GM21390 (cell line): ENCODE data around the gene ATP13A2.
"Not testable (repeated sequence)": the region's sequence is repeated elsewhere in the genome, so short reads cannot be mapped to it uniquely, and the experiment has no call there.

Source experiments
- ATAC-seq: cut with Tn5 transposase; IDR thresholded peaks from one replicate; pipeline ENCODE4 v1.9.1; 2021; ENCODE audit not compliant: unreplicated experiment

The ATP13A2 gene

DNA sequence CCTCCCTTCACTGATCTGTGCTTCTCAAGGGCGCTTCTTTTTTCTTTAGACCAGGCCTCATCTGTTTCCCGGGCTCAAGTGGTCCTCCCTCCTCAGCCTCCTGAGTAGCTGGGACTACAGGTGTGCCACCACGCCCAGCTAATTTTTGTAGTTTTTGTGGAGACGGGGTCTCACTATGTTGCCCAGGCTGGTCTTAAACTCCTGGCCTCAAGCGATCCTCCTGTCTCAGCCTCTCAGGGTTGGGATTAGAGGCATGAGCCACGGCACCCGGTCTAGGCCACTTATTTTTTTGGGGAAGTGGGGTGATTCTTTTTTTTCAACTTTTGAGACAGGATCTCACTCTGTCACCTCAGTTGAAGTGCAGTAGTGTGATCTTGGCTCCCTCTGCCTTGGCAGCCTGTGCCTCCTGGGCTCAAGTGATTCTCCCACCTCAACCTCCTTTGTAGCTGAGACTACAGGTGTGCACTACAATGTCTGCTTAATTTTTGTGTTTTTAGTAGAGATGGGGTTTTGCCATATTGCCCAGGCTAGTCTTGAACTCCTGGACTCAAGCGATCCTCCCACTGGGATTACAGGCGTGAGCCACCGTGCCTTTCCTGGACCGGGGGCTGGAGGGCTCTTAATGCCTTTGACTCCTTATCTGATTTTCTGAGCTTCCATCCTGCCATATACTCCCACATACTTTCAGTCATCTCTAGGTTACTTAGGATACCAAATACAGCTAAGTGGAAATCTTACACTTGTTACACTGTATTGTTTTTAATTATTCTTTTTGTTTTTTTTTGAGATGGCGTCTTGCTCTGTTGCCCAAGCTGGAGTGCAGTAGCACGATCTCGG is 50.2 kb downstream of the ATP13A2 start:
- ATAC-seq, result no peak

DNA sequence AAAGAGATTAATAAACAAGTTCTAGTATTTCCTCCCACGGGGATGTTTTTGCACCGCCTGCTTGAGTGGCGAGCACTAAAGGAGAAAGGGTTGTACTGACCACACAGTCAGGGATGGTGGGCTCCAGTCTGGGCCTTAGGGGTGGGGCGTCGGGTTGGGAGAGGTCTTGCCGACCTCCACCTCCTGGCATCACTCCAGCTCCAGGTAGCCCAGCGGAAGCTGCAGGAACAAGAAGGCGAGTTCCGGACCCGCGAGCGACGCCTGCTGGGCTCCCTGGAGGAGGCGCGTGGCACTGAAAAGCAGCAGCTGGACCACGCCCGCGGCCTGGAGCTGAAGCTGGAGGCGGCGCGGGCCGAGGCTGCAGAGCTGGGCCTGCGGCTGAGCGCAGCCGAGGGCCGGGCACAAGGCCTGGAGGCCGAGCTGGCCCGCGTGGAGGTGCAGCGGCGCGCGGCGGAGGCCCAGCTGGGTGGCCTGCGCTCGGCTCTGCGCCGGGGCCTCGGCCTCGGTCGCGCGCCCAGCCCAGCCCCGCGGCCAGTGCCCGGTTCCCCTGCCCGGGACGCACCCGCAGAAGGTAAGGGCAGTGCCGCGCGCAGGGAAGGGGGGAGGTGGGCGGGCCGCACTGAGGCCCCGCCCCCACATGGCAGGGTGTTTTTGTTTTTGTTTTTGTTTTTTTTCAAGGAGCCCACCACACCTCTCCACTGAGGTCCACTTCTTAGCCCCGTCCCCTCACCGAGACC is 51.0 kb downstream of the ATP13A2 start:
- peak; percentile 80 for ATAC-seq

- ATAC-seq, result no peak
Observed at GRCh38 chr1:16958475-16958874, 53.3 kb downstream of the ATP13A2 start.

DNA sequence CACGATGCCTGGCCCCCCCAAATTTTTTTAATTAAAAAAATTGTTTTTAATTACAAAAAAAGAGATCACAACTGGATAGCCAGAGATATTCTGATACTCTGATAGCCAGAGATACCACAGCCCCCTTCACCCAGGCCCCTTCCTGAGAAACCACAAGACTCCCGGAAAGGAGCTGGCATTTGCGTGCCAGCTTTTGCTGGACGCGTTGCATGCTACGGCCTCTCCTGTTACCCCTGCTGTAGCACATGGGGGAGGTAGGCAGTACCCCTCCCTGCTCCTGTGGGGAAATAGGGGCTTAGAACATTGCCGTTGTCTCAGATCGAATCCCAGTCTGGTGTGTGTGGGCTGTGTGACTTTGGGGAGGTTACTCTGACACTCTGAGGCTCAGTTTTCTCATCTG is 54.0 kb downstream of the ATP13A2 start:
- no peak for ATAC-seq

- ATAC-seq, result no peak
Observed at GRCh38 chr1:16956775-16957174, 55.0 kb downstream of the ATP13A2 start.

GRCh38 chr1:16955186-16955585 is 56.5 kb downstream of the ATP13A2 start:
- no peak for ATAC-seq

DNA sequence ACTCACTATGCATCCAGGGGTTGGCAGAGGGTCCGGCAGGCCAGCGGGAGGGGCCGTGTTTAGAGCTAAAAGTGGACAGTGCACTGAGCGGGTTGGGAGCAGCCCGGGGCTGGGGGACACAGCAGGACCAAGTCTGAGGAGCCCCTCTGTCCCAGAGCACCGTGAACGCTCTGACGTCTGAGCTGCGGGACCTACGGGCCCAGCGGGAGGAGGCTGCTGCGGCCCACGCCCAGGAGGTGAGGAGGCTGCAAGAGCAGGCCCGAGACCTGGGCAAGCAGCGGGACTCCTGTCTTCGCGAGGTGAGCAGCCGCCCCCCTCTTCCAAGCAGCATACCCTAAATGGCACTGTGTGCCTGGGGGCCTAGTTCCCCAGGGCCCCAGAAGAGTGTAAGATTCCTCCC is 57.1 kb downstream of the ATP13A2 start:
- no peak for ATAC-seq

DNA sequence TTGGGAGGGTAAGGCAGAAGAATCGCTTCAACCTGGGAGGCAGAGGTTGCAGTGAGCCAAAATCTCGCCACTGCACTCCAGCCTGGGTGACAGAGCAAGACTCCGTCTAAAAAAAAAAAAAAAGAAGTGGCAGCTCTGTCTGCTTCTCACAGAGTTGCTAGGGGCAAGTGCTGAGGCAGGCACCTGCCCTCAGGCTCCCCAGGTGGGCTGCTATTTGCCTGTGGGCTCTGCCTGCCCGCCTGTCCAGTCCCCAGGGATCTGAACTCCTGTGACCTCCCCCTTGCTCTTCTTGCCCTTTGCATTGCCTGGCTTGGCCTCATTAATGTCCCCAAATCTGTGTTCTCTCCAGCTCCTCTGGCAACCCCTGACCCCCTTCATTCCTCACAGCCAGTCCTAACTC is 59.4 kb downstream of the ATP13A2 start:
- not testable (repeated sequence) for ATAC-seq

GRCh38 chr1:16949026-16949425 is 62.7 kb downstream of the ATP13A2 start:
- not testable (repeated sequence) for ATAC-seq

DNA sequence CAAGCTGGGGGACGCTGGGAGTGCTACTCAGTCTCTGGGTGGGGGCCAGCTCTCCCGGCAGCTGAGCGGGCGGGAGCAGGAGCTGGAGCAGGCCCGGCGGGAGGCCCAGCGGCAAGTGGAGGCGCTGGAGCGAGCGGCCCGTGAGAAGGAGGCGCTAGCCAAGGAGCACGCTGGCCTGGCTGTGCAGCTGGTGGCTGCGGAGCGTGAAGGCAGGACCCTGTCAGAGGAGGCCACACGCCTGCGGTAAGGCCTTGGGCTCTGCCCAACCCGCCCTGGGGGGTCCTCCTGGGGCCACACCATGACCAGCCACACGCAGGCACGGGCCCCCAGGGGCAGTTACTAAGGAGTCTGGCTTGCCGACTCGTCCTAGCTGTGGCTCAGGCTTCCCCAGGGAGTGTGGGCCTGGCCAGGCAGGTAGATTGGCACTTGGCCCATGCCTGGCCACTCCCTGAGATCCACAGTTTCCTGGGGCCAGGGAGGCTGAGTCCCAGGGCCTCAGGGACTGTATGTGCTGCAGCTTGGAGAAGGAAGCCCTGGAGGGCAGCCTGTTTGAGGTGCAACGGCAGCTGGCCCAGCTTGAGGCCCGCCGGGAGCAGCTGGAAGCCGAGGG is 63.3 kb downstream of the ATP13A2 start:
- not testable (repeated sequence) for ATAC-seq

- no peak for ATAC-seq
Observed at GRCh38 chr1:16946646-16947045, 65.1 kb downstream of the ATP13A2 start.

DNA sequence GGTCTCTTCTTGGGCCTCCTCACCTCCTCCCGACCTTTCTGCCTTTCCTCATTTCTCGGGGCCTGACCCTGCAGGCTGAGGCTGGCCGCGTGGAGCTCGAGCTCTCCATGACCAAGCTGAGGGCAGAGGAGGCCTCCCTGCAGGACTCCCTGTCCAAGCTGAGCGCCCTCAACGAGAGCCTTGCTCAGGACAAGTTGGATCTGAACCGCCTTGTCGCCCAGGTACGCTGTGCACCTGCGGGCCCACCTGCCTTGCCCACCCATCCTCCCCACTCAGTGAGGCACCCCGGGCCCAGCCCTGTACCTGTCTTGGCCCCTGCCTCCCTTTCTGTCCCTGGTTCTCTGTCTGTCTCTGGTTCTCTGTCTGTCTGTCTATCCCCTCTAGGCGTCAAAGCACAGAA is 65.5 kb downstream of the ATP13A2 start:
- not testable (repeated sequence) for ATAC-seq

DNA sequence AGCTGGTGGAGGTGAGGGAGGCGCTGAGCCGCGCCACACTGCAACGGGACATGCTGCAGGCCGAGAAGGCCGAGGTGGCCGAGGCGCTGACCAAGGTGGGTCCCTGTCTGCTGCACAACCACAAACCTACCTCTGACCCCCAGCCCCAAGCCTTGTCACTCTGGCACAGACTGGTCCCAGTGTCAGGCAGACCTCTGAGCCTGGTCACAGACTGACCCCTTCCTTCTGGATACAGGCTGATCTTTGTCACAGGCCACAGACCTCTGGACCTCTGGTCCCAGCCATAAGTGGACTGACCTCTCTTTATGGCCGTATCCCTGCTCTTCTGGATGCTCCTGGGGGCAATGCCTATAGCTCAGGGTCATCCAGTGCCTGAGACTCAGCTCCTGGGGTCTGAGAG is 66.2 kb downstream of the ATP13A2 start:
- ATAC-seq, result not testable (repeated sequence)

- no peak for ATAC-seq
Observed at GRCh38 chr1:16944038-16944437, 67.7 kb downstream of the ATP13A2 start.

- ATAC-seq, result not testable (repeated sequence)
Observed at GRCh38 chr1:16939386-16940180, 72.1 kb downstream of the ATP13A2 start.

DNA sequence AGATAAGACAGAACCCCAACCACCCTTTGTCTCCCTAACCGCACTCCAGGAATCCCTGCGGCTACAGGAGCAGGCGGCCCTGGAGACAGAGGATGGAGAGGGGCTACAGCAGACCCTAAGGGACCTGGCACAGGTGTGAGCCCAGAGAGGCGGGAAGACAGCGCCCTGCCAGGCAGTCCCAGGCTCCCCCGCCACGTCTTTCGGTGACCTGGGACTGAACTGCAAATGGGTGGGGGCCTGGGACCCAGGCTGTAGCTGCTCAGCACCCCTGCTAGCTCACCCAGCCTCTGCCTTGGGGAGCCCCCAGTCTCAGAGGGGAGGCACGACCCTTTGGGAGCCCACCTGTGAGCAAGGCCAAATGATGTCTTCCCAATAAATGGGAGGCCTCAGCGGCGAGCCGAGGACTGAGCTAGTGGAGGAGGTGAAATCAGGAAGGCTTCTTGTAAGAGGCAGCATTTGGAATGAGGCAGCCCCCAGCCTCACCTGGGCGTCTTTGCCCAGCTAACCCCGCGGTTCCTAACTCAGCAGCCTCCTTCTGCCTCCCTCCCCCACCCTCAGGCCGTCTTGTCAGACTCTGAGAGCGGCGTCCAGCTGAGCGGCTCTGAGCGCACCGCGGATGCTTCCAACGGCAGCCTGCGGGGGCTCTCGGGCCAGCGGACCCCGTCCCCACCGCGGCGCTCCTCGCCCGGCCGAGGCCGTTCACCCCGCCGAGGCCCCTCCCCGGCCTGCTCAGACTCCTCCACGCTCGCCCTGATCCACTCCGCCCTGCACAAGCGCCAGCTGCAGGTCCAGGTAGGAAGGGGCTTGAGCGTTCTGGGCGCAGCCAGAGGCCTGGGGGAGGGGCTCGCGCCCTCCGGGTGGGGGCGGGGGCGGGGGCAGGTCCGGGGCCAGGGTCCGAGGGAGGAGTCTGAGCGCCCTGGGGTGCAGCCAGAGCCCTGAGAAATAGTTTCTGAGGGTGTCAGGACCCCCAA is 73.1 kb downstream of the ATP13A2 start:
- no peak for ATAC-seq

DNA sequence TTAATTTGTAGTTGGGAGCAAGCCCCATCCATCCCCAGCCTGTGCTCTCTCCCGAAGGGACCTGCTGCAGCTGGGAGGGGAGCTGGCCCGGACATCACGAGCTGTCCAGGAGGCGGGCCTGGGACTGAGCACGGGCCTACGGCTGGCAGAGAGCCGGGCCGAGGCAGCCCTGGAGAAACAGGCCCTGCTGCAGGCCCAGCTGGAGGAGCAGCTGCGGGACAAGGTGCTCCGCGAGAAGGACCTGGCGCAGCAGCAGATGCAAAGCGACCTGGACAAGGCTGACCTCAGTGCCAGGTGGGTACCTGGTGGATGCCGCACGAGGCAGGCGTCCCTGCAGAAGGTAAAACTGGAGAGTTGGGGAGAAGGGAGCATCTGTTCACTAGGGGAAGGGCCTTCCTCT is 75.1 kb downstream of the ATP13A2 start:
- not testable (repeated sequence) for ATAC-seq
